ENCODE data around the gene RAC2.

- TF ChIP-seq CTCF (IDR thresholded peaks at IDR 0.05; ENCODE audit: low read depth, low read length): no peak
- TF ChIP-seq EZH2phosphoT487 (IDR thresholded peaks at IDR 0.05; ENCODE audit: low read depth): no peak
Measured at GRCh38 chr22:37218399-37218770, 25.7 kb downstream of the RAC2 start.
